ENCODE results near the gene MAP2K6. TPM values are rescaled to one million over a fixed set of nuclear protein-coding genes. Genes with fewer than 3 reads are reported as not detected.
A peak's percentile ranks its signal among the peaks of the same experiment; 100 is the strongest.

Gene MAP2K6
- 10 to 100 TPM in 5 of 7 donors, 1 to 10 TPM in 2; 8.7 to 36.3 (median 19.4) TPM for total RNA-seq
- polyA plus RNA-seq, result 1 to 10 TPM; 3.4 to 5.3 (median 5.0) TPM
- long read RNA-seq, donor 1, full-length matches to known transcripts, result 2 of 2 reads
- long read RNA-seq, donor 1, partial matches to known transcripts, result 0 of 2 reads
- long read RNA-seq, donor 1, other reads (novel, unspliced or antisense), result 0 of 2 reads
- long read RNA-seq, donor 2, full-length matches to known transcripts, result 2 of 2 reads
- long read RNA-seq, donor 2, partial matches to known transcripts, result 0 of 2 reads
- long read RNA-seq, donor 2, other reads (novel, unspliced or antisense), result 0 of 2 reads

- intact Hi-C loops (cut with DNase I; ENCODE audit: low total_unique reads), result no loop called here
- Histone ChIP-seq H3K4me3 (peak within 1 kb of the TSS; percentile 63 to 91 (median 73)), H3K27me3 (replicated peaks in 1 of 7) (no peaks in the 10 kb centered on the region), H3K36me3 (no peaks in the 10 kb centered on the region), H3K9me3 (no peaks in the 10 kb centered on the region), H3K27ac (peak within 1 kb of the TSS in 7 of 8 donors; percentile 15 to 85 (median 66)), H3K4me1 (peaks cover 11 to 50% (median 38%) of the 10 kb centered on the region in 6 donors)
- peak; percentile 95 for DNase-seq
- 0 to 1% (median 0%) methylated on average over 27 of the region's 27 CpGs for WGBS, 5 donors
- TF ChIP-seq, protein P1, sequence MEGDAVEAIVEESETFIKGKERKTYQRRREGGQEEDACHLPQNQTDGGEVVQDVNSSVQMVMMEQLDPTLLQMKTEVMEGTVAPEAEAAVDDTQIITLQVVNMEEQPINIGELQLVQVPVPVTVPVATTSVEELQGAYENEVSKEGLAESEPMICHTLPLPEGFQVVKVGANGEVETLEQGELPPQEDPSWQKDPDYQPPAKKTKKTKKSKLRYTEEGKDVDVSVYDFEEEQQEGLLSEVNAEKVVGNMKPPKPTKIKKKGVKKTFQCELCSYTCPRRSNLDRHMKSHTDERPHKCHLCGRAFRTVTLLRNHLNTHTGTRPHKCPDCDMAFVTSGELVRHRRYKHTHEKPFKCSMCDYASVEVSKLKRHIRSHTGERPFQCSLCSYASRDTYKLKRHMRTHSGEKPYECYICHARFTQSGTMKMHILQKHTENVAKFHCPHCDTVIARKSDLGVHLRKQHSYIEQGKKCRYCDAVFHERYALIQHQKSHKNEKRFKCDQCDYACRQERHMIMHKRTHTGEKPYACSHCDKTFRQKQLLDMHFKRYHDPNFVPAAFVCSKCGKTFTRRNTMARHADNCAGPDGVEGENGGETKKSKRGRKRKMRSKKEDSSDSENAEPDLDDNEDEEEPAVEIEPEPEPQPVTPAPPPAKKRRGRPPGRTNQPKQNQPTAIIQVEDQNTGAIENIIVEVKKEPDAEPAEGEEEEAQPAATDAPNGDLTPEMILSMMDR (IDR thresholded peaks at IDR 0.05 in 8 of 11, conservative IDR thresholded peaks at IDR 0.05 in 3 of 11), result peak in 1 of 11 experiments; percentile 5
- TF ChIP-seq POLR2AphosphoS5 (IDR thresholded peaks at IDR 0.05) (peak in 2 of 3 donors; percentile 67 to 74), POLR2A (IDR thresholded peaks at IDR 0.05) (no peak)
These were observed at the start of gene MAP2K6 for GRCh38 chr17:69414408-69415274. MAP2K6 (plus strand) TSS chr17:69414697; CDS start chr17:69414985, 288 bp downstream.

GRCh38 chr17:69367298-69367697 lies 47.2 kb upstream of the MAP2K6 start:
- no peaks in the 10 kb centered on the region for H3K27me3 ChIP-seq (replicated peaks in 1 of 7)
- H3K27ac ChIP-seq, result no peak overlapping the region
- intact Hi-C loops (cut with DNase I; ENCODE audit: low total_unique reads), result no loop called here
- no peak overlapping the region for H3K4me3 ChIP-seq
- peaks cover 0 to 4% (median 0%) of the 10 kb centered on the region in 6 donors for H3K4me1 ChIP-seq
- WGBS, 5 donors, result 42 to 60% (median 54%) methylated on average over 3 of the region's 3 CpGs
- H3K36me3 ChIP-seq, result no peaks in the 10 kb centered on the region
- DNase-seq, result no peak
- no peaks in the 10 kb centered on the region for H3K9me3 ChIP-seq
- TF ChIP-seq POLR2A (IDR thresholded peaks at IDR 0.05) (no peak), POLR2AphosphoS5 (IDR thresholded peaks at IDR 0.05) (no peak)
- TF ChIP-seq, protein P1 (IDR thresholded peaks at IDR 0.05 in 8 of 11, conservative IDR thresholded peaks at IDR 0.05 in 3 of 11), result no peak

DNA sequence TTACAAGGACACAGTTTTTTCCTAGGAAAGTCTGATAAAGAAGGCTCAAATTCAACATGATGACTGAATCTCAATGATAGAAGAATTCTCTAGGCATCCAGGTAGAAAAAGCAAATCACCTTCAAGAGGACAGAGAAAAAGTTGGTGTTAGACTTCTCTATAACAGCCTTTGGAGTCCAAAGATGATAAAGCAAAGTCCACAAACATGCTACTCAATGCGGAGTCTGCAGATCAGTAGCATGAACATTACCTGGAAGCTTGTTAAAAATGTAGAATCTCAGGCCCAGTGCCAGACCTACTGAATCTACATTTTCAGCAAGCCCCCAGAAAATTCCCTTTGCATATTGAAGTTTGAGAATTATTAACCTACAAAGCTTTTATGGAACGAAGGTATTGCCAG lies 41.4 kb upstream of the MAP2K6 start:
- 92 to 96% (median 93%) methylated on average over 2 of the region's 2 CpGs for WGBS, 5 donors
- no peaks in the 10 kb centered on the region for H3K36me3 ChIP-seq

More for the DNA sequence above, 41.4 kb upstream of the MAP2K6 start:
- H3K27ac ChIP-seq, result no peak overlapping the region
- H3K27me3 ChIP-seq (replicated peaks in 1 of 7), result no peaks in the 10 kb centered on the region
- intact Hi-C loops (cut with DNase I; ENCODE audit: low total_unique reads), result no loop called here
- peaks cover 0 to 20% (median 13%) of the 10 kb centered on the region in 6 donors for H3K4me1 ChIP-seq
- H3K4me3 ChIP-seq, result no peak overlapping the region
- no peaks in the 10 kb centered on the region for H3K9me3 ChIP-seq
- no peak for TF ChIP-seq POLR2A (IDR thresholded peaks at IDR 0.05)
- TF ChIP-seq, protein P1 (IDR thresholded peaks at IDR 0.05 in 8 of 11, conservative IDR thresholded peaks at IDR 0.05 in 3 of 11), result no peak
- TF ChIP-seq POLR2AphosphoS5 (IDR thresholded peaks at IDR 0.05), result no peak
- DNase-seq, result no peak

All from spleen (tissue), 13 donors.